Activated CD8-positive, alpha-beta memory T cell treated with anti-CD3 and anti-CD28 coated beads, Interleukin-2, amount 50 U/mL, for 1 hour (primary cell): ENCODE measurements around the gene STH.

Experiments
- DNase-seq: peaks from one replicate; pipeline ENCODE4 v3.0.0-alpha.2; 2020; ENCODE audit errors: extremely low read depth

Gene STH

GRCh38 chr17:46027048-46027975, 28.3 kb downstream of the STH start:
- no peak for DNase-seq

- no peak for DNase-seq
Measured at GRCh38 chr17:46027976-46028325, 28.9 kb downstream of the STH start.

- DNase-seq = no peak
Measured at GRCh38 chr17:46028374-46028773, 29.3 kb downstream of the STH start.

- no peak for DNase-seq
Measured at GRCh38 chr17:46028981-46029565, 30.0 kb downstream of the STH start.

- DNase-seq = no peak
Measured at GRCh38 chr17:46029627-46030026, 30.6 kb downstream of the STH start.

GRCh38 chr17:46030752-46031151, 31.7 kb downstream of the STH start:
- DNase-seq = no peak

GRCh38 chr17:46031440-46031839, 32.4 kb downstream of the STH start:
- DNase-seq = no peak

GRCh38 chr17:46031920-46032319, 32.9 kb downstream of the STH start:
- no peak for DNase-seq

GRCh38 chr17:46032909-46033308, 33.9 kb downstream of the STH start:
- DNase-seq = no peak

- DNase-seq = no peak
Measured at GRCh38 chr17:46033392-46033791, 34.3 kb downstream of the STH start.

- no peak for DNase-seq
Measured at GRCh38 chr17:46035112-46035818, 36.2 kb downstream of the STH start.

- no peak for DNase-seq
Measured at GRCh38 chr17:46036491-46036890, 37.4 kb downstream of the STH start.

GRCh38 chr17:46037722-46038255, 38.7 kb downstream of the STH start:
- no peak for DNase-seq

- no peak for DNase-seq
Measured at GRCh38 chr17:46038414-46038813, 39.4 kb downstream of the STH start.

- DNase-seq = no peak
Measured at GRCh38 chr17:46038937-46039336, 39.9 kb downstream of the STH start.

GRCh38 chr17:46039592-46040186, 40.6 kb downstream of the STH start:
- DNase-seq = no peak

GRCh38 chr17:46042246-46042645, 43.2 kb downstream of the STH start:
- DNase-seq = no peak

- DNase-seq = no peak
Measured at GRCh38 chr17:46042925-46043324, 43.9 kb downstream of the STH start.

GRCh38 chr17:46043606-46044005, 44.6 kb downstream of the STH start:
- no peak for DNase-seq

- DNase-seq = peak; percentile 35
Measured at GRCh38 chr17:46044286-46044928, 45.4 kb downstream of the STH start.

- no peak for DNase-seq
Measured at GRCh38 chr17:46044989-46045388, 45.9 kb downstream of the STH start.

- DNase-seq = no peak
Measured at GRCh38 chr17:46045639-46046038, 46.6 kb downstream of the STH start.
